Right kidney (tissue), 9 donors: ENCODE results near the gene METTL15.
"Not testable (repeated sequence)": the region's sequence is repeated elsewhere in the genome, so short reads cannot be mapped to it uniquely, and the experiment has no call there.

Source experiments
- DNase-seq: peaks from one replicate; pipeline ENCODE4 v3.0.0-alpha.2; 2016
- long read RNA-seq, 8 donors: transcript quantifications; one replicate each; lab custom pipeline, GENCODE V29; 2026

METTL15 gene
- long read RNA-seq, donor 1, result 0 reads
- long read RNA-seq, donor 2, full-length matches to known transcripts, result 1 of 1 reads
- long read RNA-seq, donor 2, partial matches to known transcripts, result 0 of 1 reads
- long read RNA-seq, donor 2, other reads (novel, unspliced or antisense), result 0 of 1 reads
- long read RNA-seq, donor 3, result 0 reads
- long read RNA-seq, donor 4, full-length matches to known transcripts, result 1 of 1 reads
- long read RNA-seq, donor 4, partial matches to known transcripts, result 0 of 1 reads
- long read RNA-seq, donor 4, other reads (novel, unspliced or antisense), result 0 of 1 reads
- long read RNA-seq, donor 5, result 0 reads
- long read RNA-seq, donor 6, full-length matches to known transcripts, result 1 of 1 reads
- long read RNA-seq, donor 6, partial matches to known transcripts, result 0 of 1 reads
- long read RNA-seq, donor 6, other reads (novel, unspliced or antisense), result 0 of 1 reads
- long read RNA-seq, donor 7, result 0 reads
- long read RNA-seq, donor 8, partial matches to known transcripts, result 11 of 11 reads
- long read RNA-seq, donor 8, other reads (novel, unspliced or antisense), result 0 of 11 reads

GRCh38 chr11:28107750-28108618 lies at the start of gene METTL15, which contains the start of gene KIF18A:
Gene METTL15 (plus strand): TSS chr11:28108388. CDS start chr11:28113335, 4,947 bp downstream.
Gene KIF18A (minus strand): TSS chr11:28108156. CDS start chr11:28097947, 10,209 bp downstream.
- DNase-seq, result peak; percentile 90

- no peak for DNase-seq
Measured at GRCh38 chr11:28071305-28071704, 36.9 kb upstream of the METTL15 start.

DNA sequence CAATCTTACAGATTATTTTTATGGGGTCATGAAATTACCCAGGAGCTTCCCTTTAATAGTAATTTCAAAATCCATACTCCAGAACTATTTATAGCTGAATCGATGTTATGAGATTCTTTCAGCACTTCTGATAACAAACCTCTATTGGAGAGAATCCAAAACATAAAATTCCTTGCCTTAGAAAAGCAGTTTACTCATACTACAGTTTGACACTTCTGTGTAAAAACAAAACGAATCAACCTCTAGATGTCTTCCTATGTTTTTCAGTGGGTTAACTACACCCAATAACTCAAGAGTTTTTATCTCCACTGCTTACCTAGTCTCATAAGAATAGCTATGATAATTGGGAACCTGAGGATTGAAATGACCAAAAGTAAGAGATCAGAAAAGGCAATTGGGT lies 35.9 kb upstream of the METTL15 start:
- DNase-seq, result no peak

GRCh38 chr11:28077521-28077920 lies 30.7 kb upstream of the METTL15 start:
- no peak for DNase-seq

- DNase-seq, result no peak
Measured at GRCh38 chr11:28083118-28083517, 25.1 kb upstream of the METTL15 start.

DNA sequence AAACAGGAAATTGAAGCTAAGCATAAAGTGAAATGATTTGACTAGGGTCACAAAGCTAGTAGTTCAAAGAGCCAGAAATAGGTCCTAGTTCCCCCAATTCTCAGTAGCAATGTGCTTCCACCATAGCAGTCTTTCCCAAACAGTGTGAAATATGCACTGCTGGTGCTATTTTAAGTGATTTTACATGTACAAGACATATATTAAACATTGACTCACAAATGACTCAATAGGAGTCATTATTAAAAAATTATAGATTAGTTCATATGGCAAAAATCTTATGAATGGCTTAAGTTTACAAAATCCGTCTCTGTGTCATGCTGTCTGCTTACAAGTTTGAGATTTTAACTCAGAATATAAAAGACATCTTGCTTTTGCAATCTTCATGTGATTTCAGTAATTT lies 21.6 kb upstream of the METTL15 start:
- no peak for DNase-seq

DNA sequence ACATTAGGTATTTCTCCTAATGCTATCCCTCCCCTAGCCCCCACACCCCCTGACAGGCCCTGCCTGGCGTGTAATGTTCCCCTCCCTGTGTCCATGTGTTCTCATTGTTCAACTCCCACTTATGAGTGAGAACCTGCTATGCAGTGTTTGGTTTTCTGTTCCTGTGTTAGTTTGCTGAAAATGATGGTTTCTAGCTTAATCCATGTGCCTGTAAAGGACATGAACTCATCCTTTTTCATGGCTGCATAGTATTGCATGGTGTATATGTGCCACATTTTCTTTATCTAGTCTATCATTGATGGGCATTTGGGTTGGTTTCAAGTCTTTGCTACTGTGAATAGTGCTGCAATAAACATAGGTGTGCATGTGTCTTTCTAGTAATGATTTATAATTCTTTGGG lies 21.0 kb upstream of the METTL15 start:
- DNase-seq, result not testable (repeated sequence)

DNA sequence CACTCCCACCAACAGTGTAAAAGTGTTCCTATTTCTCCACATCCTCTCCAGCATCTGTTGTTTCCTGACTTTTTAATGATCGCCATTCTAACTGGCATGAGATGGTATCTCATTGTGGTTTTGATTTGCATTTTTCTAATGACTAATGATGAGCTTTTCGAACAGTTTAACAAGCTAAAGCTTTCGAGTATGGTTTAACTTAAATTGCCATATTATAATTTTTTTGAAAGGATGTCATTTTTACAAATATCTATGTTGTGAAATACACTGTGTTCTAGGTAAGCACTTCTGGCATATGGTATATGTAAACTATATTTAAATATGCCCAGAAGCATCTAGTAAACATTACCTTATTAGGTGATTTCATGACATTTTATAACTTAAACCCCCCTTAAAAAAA lies 20.5 kb upstream of the METTL15 start:
- DNase-seq, result not testable (repeated sequence)

DNA sequence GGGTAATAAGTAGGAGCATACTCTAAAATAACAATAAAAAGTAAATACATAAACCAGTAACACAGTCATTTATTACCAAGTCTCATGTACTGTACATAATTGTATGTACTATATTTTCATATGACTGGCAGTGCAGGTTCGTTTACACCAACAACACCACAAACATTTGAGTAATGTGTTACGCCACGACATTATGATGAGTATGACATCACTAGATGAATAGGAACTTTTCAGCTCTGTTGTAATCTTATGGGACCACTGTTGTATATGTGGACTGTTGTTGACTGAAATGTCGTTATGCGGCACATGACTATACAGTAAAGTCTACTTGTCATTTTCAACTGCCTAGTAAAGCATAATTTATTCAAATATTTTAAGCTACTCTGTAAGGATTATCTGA lies 18.8 kb upstream of the METTL15 start:
- no peak for DNase-seq

GRCh38 chr11:28090052-28090749 lies 18.0 kb upstream of the METTL15 start:
- DNase-seq, result no peak

DNA sequence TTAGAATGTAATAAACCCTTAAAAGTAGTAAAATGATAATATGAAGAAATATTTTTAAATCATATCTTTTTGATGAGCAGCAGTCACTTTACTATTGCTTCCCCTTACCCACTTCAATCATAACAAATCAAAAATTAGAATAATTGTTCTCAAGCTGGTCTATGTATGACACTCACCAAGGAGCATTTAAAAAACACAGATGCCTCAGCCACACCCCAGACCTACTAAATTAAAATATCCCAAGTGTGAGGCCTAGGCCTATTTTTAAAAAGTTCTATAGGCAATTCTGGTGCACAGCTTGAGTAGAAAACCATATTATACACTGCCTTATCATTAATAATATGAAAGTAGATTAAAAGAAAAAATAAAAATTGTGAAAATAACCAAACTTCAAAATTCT lies 15.4 kb upstream of the METTL15 start:
- no peak for DNase-seq

DNA sequence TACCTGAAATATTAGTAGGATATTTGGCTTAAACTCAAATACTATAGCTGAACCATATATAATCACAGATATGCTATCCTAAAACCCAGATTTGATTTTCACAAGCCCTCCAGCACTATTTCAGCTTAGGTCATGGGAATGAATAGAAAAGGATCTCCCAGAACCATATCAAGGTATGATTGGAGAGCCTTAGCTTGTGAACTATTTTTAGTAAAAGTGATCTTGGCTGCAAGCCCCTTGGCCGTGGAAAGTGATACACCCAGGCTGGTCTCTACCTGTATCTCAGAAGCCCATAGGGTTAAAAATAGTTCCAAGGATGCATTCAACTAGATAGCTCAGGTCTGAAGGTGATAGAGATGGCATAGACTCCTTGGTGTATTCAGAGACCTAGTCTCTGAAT lies 9.9 kb upstream of the METTL15 start:
- no peak for DNase-seq

DNA sequence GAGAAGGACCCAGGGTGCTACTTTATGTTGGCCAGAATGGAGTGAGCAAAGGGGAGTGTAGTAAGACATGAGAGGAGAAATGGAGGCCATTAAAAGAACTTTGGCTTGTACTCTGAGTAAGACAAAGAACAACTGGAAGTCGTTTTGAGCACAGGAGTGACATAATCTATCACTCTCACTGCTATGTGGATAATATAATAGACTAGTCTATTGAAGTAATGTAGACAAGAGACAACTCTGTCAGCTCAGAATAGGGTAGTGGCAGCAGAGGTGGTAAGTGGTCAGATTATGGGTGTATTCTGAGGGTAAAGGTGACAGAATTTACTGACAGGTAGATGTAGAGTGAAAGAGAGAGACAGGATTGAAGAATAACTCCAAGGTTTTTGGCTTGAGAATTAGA lies 8.5 kb upstream of the METTL15 start:
- no peak for DNase-seq

DNA sequence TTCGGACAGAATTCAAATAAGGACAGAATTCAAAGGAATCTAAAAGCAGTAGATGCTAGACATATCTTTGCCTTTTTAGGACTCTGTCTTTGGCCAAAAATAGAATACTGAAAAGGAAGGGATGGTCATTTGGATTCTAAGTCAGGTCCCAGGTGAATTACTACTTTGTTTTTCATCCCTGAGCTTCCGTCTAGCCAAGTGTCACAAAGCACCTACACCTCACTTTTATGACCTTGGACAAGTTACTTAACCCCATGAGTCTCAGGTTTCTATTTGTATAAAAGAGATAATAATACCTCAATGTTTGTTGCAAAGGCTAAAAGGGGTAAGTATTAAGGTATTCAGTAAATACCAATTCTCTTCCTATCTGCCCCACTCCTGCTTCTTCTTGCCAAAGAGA lies 7.5 kb upstream of the METTL15 start:
- no peak for DNase-seq

DNA sequence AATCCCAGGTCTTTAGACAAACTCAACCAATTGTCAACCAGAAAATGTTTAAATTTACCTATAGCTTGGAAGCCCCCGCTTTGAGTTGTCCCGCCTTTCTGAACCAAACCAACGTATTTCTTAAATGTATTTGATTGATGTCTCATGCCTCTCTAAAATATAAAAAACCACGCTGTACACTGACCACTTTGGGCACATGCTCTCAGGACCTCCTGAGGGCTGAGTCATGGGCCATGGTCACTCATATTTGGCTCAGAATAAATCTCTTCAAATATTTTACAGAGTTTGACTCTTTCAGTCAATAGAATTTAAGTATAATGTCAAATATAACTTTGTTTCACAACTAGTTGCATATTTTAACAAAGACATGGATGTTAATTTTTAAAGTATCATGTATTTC lies 5.9 kb upstream of the METTL15 start:
- DNase-seq, result not testable (repeated sequence)

DNA sequence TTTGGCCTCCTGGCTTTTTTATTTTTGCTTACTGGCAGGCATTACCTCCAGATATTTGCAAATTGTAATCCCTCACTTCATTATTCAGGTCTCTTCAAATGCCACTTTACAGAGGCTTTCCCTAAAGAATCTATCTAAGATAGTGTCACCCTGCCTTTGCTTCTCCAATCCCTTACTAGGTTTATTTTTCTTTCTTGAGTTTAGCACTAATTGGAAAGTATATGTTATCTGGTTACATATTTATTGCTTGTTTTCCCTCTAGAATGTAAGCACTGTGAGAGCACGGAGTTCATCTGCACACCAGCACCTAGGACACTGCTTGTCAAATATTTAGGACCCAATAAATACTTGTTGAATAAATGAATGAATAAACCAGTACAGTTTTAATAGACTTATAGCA lies 3.8 kb upstream of the METTL15 start:
- no peak for DNase-seq

DNA sequence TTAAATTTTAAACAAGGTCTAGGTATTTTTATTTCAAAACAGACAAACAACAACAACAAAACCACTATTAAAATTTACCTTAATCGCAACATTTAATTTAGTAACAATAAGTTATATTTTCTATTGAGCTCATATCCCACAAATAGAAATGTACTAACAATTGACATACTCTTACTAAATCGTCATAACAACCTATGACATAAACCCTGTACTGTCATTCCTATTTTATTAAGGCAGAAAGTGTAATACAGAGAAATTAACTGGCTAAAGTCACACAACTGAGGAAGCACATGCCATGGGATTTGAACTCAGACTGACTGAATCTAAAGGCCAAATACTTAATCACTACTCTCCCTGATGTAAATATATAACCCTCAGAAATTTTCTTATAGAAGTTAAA lies 3.2 kb upstream of the METTL15 start:
- DNase-seq, result no peak

GRCh38 chr11:28105869-28106268 lies 2.3 kb upstream of the METTL15 start:
- no peak for DNase-seq

- no peak for DNase-seq
Measured at GRCh38 chr11:28106353-28107043, 1.7 kb upstream of the METTL15 start.

DNA sequence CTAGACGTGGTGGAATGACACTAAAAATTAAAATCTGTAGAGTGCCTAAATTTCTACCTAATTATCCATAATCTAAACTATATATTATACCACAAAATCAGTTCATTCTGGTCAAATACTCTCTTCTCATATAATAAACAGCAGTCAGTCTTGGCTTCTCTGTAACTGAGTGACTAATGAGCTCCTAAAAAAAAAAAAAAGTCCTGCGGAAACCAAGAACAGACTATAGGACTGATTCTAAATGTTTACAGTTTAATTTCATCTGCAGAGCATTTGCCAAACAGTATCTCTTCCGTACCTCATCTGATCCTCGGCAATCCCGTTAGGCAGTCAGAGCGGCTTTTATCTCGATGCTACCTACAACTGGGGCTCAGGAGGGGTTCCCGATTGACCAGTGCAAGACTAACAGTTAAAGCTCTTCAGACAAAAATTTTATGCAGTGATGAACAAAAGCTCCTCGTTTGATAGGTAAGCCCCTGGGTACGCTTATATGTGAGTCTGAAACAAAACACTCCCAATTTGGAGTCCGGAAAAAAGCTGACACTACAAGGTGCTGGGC lies 918 bp upstream of the METTL15 start:
- DNase-seq, result no peak

- DNase-seq, result no peak
Measured at GRCh38 chr11:28108958-28109357, 770 bp downstream of the METTL15 start.
